GM12878 (cell line): ENCODE results near the gene ANKRD37. TPM values are rescaled to one million over a fixed set of nuclear protein-coding genes. Genes with fewer than 3 reads are reported as not detected.

Source experiments
- ASH2L ChIP-seq: fragments of 300-600, 200-600 bp; sonication (generic); IDR thresholded peaks from 2 replicates; pipeline ENCODE4 v1.6.1; 2017; ENCODE audit warnings: low read depth, mild to moderate bottlenecking, borderline replicate concordance
- BCL3 ChIP-seq: IDR thresholded peaks from 2 replicates; pipeline ENCODE4 v1.6.1; 2011; ENCODE audit warnings: borderline replicate concordance, low read depth, mild to moderate bottlenecking, moderate library complexity, low read length; ENCODE audit not compliant: insufficient read depth, poor library complexity, severe bottlenecking
- CBX5 ChIP-seq: sonication (generic); IDR thresholded peaks from 2 replicates; pipeline ENCODE4 v1.6.1; 2016; ENCODE audit warnings: low read depth, moderate library complexity, mild to moderate bottlenecking, inconsistent platforms
- CREB1 ChIP-seq: IDR thresholded peaks from 2 replicates; pipeline ENCODE4 v1.6.1; 2012; ENCODE audit warnings: low read depth, mild to moderate bottlenecking, inconsistent platforms
- IRF3 ChIP-seq: fragments of 450-650 bp; IDR thresholded peaks from 2 replicates; pipeline ENCODE4 v1.6.1; 2014; ENCODE audit warnings: mild to moderate bottlenecking
- JUNB ChIP-seq: IDR thresholded peaks from 2 replicates; pipeline ENCODE4 v1.6.1; 2016; ENCODE audit warnings: antibody characterized with exemption, mild to moderate bottlenecking
- MEF2A ChIP-seq: IDR thresholded peaks from 2 replicates; pipeline ENCODE4 v1.6.1; 2011; ENCODE audit warnings: low read depth, mild to moderate bottlenecking, low read length, moderate library complexity; ENCODE audit not compliant: insufficient read depth
- MXI1 ChIP-seq: fragments of 150-350 bp; IDR thresholded peaks from 2 replicates; pipeline ENCODE4 v1.6.1; 2011; ENCODE audit warnings: low read depth, mild to moderate bottlenecking, inconsistent platforms, low read length, improper control_type of control experiment
- NKRF ChIP-seq: fragments of 450-650 bp; conservative IDR thresholded peaks from 2 replicates; pipeline ENCODE4 v1.6.1; 2017; ENCODE audit warnings: mild to moderate bottlenecking, moderate library complexity
- NR2C2 ChIP-seq: IDR thresholded peaks from 2 replicates; pipeline ENCODE4 v1.6.1; 2011; ENCODE audit warnings: borderline replicate concordance, low read depth; ENCODE audit not compliant: control insufficient read depth, insufficient read length
- PAX8 ChIP-seq: fragments of 450-650 bp; IDR thresholded peaks from 2 replicates; pipeline ENCODE4 v1.6.1; 2017; ENCODE audit warnings: mild to moderate bottlenecking, moderate library complexity
- RELA ChIP-seq: fragments of 450-650 bp; IDR thresholded peaks from 2 replicates; pipeline ENCODE4 v1.8.0; 2014; ENCODE audit warnings: borderline replicate concordance; ENCODE audit not compliant: partially characterized antibody
- SMARCA5 ChIP-seq: fragments of 450-650 bp; IDR thresholded peaks from 2 replicates; pipeline ENCODE4 v1.6.1; 2017; ENCODE audit warnings: mild to moderate bottlenecking
- TARDBP ChIP-seq: IDR thresholded peaks from 2 replicates; pipeline ENCODE4 v1.6.1; 2016; ENCODE audit warnings: borderline replicate concordance
- TBL1XR1 ChIP-seq: IDR thresholded peaks from 2 replicates; pipeline ENCODE4 v1.6.1; 2012; ENCODE audit warnings: low read depth, low read length, improper control_type of control experiment
- ZBTB40 ChIP-seq: fragments of 450-650 bp; IDR thresholded peaks from 2 replicates; pipeline ENCODE4 v1.6.1; 2016; ENCODE audit warnings: mild to moderate bottlenecking, moderate library complexity, borderline replicate concordance
- ZNF207 ChIP-seq: fragments of 450-650 bp; IDR thresholded peaks from 2 replicates; pipeline ENCODE4 v1.6.1; 2014; ENCODE audit warnings: antibody characterized with exemption, mild to moderate bottlenecking, borderline replicate concordance
- polyA plus RNA-seq, 11 experiments: library from polyadenylated mRNA; depleted of rRNA in 4 of 11; unstranded in 6 of 11; stranded (reverse) in 5 of 11; fragments of >200 nt; fragmentation: Nextera tagmentation in 4 of 11; fragmentation: Illumina TruSeq in 1 of 11; extraction: Ambion mirVana in 4 of 11; extraction: Trizol in 1 of 11; gene quantifications; 1 replicate in 1 of 11; 2 replicates in 10 of 11; pipeline versions ENCODE4 v1.2.1 to v1.2.3, GENCODE V29; 2011 to 2016; ENCODE audit warnings: inconsistent platforms in 2 of 11, missing spikeins in 2 of 11, low read depth in 1 of 11
- total RNA-seq, 4 experiments: library from RNA; depleted of rRNA in 3 of 4; stranded (reverse); fragments of >200 nt in 3 of 4; fragmentation: Illumina TruSeq in 1 of 4; extraction: Trizol in 1 of 4; gene quantifications; 2 replicates each; pipeline versions ENCODE4 v1.2.1 to v1.2.3, GENCODE V29; 2013 to 2021

Gene ANKRD37
- total and polyA plus RNA-seq, 10 of the 15 experiments (the other 5 are each of a cell fraction or from before 2014, with no cell fraction given) = 10.6 to 67.9 (median 24.2) TPM

- TF ChIP-seq MXI1 = peak; percentile 85; the same call in 1 of the 2 replicates
- no peak for TF ChIP-seq RELA
- TF ChIP-seq MEF2A = 0 out of 2 replicates have a peak, but pooled peaks have one; percentile 14
- 0 out of 2 replicates have a peak, but pooled peaks have one; percentile 14 for TF ChIP-seq TBL1XR1
- TF ChIP-seq JUNB = 0 out of 2 replicates have a peak, but pooled peaks have one; percentile 9
- no peak for TF ChIP-seq TARDBP
- no peak for TF ChIP-seq BCL3
- no peak for TF ChIP-seq NR2C2
- TF ChIP-seq IRF3 = no peak
- peak; percentile 19; the same call in 1 of the 2 replicates for TF ChIP-seq ASH2L
- no peak for TF ChIP-seq ZNF207
- 0 out of 2 replicates have a peak, but pooled peaks have one; percentile 48 for TF ChIP-seq NKRF
- TF ChIP-seq CREB1 = peak; percentile 22; the same call in 1 of the 2 replicates
- no peak for TF ChIP-seq SMARCA5
- 0 out of 2 replicates have a peak, but pooled peaks have one; percentile 15 for TF ChIP-seq PAX8
- TF ChIP-seq ZBTB40 = peak; percentile 69; the same call in 1 of the 2 replicates
- TF ChIP-seq CBX5 = 0 out of 2 replicates have a peak, but pooled peaks have one; percentile 1
Observed at GRCh38 chr4:185395238-185395955, 1.2 kb upstream of the ANKRD37 start, which contains the start of gene LRP2BP (continued).
